BE2C (cell line): Measurements from ENCODE around the gene KRT6C.

Experiments used
- DNase-seq: peaks from one replicate; pipeline ENCODE4 v3.0.0-alpha.2; 2020
- H3K27me3 ChIP-seq: fragments of 250-450 bp; sonication (Bioruptor Pico); 2 replicates; pipeline ENCODE4 v1.5.1; 2020; ENCODE audit warnings: mild to moderate bottlenecking
- H3K36me3 ChIP-seq: fragments of 250-450 bp; sonication (Bioruptor Pico); 2 replicates; pipeline ENCODE4 v1.5.1; 2020; ENCODE audit warnings: mild to moderate bottlenecking
- H3K4me1 ChIP-seq: fragments of 250-450 bp; sonication (Bioruptor Pico); 2 replicates; pipeline ENCODE4 v1.5.1; 2020
- H3K4me3 ChIP-seq: 2 replicates; pipeline ENCODE4 v1.5.1; 2011; ENCODE audit warnings: low read depth, low read length
- H3K9me3 ChIP-seq: fragments of 250-450 bp; sonication (Bioruptor Pico); 2 replicates; pipeline ENCODE4 v1.5.1; 2020
- TF ChIP-seq, protein P1 (sequence below): IDR thresholded peaks from 2 replicates; pipeline ENCODE4 v1.5.1; 2012; ENCODE audit warnings: mild to moderate bottlenecking, low read depth, low read length

KRT6C gene

DNA sequence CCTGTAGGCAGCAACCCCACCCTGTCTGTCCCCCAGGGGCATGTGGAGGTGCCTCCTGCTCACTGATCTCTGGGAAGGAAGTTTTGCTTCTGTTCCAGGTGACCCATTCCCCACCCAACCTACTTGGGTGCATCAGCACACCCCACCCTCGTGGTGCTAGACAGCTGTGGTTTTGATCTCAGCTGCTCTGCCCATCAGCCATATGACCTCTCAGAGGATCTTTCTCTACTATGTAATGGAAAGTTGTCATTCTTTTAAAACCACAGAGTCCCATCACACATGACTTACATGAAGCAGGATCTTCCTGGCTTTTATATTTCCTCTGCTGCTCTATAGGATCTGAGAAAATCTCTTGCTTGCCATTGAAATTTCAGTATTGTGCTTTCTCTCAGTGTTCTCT is 53.9 kb downstream of the KRT6C start:
- H3K27me3 ChIP-seq: no peaks in the 10 kb centered on the region
- no peak overlapping the region for H3K4me3 ChIP-seq
- no peak for DNase-seq
- H3K36me3 ChIP-seq: no peaks in the 10 kb centered on the region
- no peaks in the 10 kb centered on the region for H3K9me3 ChIP-seq
- TF ChIP-seq, protein P1, sequence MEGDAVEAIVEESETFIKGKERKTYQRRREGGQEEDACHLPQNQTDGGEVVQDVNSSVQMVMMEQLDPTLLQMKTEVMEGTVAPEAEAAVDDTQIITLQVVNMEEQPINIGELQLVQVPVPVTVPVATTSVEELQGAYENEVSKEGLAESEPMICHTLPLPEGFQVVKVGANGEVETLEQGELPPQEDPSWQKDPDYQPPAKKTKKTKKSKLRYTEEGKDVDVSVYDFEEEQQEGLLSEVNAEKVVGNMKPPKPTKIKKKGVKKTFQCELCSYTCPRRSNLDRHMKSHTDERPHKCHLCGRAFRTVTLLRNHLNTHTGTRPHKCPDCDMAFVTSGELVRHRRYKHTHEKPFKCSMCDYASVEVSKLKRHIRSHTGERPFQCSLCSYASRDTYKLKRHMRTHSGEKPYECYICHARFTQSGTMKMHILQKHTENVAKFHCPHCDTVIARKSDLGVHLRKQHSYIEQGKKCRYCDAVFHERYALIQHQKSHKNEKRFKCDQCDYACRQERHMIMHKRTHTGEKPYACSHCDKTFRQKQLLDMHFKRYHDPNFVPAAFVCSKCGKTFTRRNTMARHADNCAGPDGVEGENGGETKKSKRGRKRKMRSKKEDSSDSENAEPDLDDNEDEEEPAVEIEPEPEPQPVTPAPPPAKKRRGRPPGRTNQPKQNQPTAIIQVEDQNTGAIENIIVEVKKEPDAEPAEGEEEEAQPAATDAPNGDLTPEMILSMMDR: no peak
- no peaks in the 10 kb centered on the region for H3K4me1 ChIP-seq

DNA sequence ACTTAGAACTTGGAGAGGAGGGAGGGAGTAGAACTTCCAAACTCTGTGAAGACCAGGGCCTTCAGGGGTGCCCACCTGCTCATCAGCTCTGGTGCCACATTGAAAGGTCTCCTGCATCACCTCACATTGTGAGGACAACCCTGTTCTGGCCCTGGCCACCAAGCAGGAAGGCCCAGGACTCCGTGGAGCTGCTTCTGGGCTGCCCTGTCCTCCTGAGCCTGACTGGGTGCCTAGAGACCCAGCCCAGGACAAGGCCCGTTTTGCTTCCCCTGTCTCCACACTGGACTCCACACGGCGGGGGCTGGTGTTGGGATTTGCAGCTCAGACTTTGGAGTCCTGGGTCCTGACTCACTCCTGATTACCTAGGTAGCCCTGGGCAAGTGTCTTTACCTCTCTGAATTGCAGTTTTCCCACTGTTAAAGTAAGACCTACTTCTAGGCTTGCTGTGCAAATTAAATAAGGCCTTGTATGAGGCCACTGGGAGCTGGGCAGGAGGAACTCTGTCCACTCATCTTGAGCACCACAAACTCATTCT is 55.0 kb downstream of the KRT6C start:
- TF ChIP-seq, protein P1: no peak
- no peak overlapping the region for H3K4me3 ChIP-seq
- no peaks in the 10 kb centered on the region for H3K9me3 ChIP-seq
- no peaks in the 10 kb centered on the region for H3K36me3 ChIP-seq
- DNase-seq: no peak
- H3K4me1 ChIP-seq: no peaks in the 10 kb centered on the region
- H3K27me3 ChIP-seq: no peaks in the 10 kb centered on the region
